DLD1 (cell line): ENCODE results near the gene CDS1.
"Not testable (repeated sequence)": the region's sequence is repeated elsewhere in the genome, so short reads cannot be mapped to it uniquely, and the experiment has no call there.

Experiments used
- in situ Hi-C: cut with HindIII; loops from 2 replicates; pipeline ENCODE4 v1.10.0; 2017; ENCODE audit warnings: low sequenced_read_pairs

CDS1 gene

GRCh38 chr4:84606645-84607044, 23.7 kb downstream of the CDS1 start:
- in situ Hi-C loops: no loop called here

GRCh38 chr4:84611531-84611930, 28.6 kb downstream of the CDS1 start:
- in situ Hi-C loops: no loop called here

GRCh38 chr4:84614891-84615290, 32.0 kb downstream of the CDS1 start:
- in situ Hi-C loops: no loop called here

GRCh38 chr4:84615355-84615754, 32.4 kb downstream of the CDS1 start:
- in situ Hi-C loops: no loop called here

GRCh38 chr4:84622959-84623358, 40.0 kb downstream of the CDS1 start:
- in situ Hi-C loops: no loop called here

- in situ Hi-C loops: no loop called here
Observed at GRCh38 chr4:84623661-84624060, 40.7 kb downstream of the CDS1 start.

- in situ Hi-C loops: no loop called here
Observed at GRCh38 chr4:84626673-84627072, 43.7 kb downstream of the CDS1 start.

GRCh38 chr4:84631573-84631972, 48.6 kb downstream of the CDS1 start:
- in situ Hi-C loops: no loop called here

- in situ Hi-C loops: no loop called here
Observed at GRCh38 chr4:84632092-84632491, 49.2 kb downstream of the CDS1 start.

GRCh38 chr4:84634961-84635360, 52.0 kb downstream of the CDS1 start:
- in situ Hi-C loops: no loop called here

- in situ Hi-C loops: no loop called here
Observed at GRCh38 chr4:84638092-84638491, 55.2 kb downstream of the CDS1 start.

GRCh38 chr4:84639145-84639544, 56.2 kb downstream of the CDS1 start:
- in situ Hi-C loops: no loop called here

- in situ Hi-C loops: no loop called here
Observed at GRCh38 chr4:84644087-84644486, 61.2 kb downstream of the CDS1 start.

GRCh38 chr4:84647312-84647884, 64.5 kb downstream of the CDS1 start:
- in situ Hi-C loops: no loop called here

- in situ Hi-C loops: no loop called here
Observed at GRCh38 chr4:84648178-84648577, 65.3 kb downstream of the CDS1 start.

GRCh38 chr4:84648863-84649647, 66.1 kb downstream of the CDS1 start:
- in situ Hi-C loops: no loop called here

- in situ Hi-C loops: no loop called here
Observed at GRCh38 chr4:84651499-84651898, 68.6 kb downstream of the CDS1 start.

- in situ Hi-C loops: no loop called here
Observed at GRCh38 chr4:84652478-84652877, 69.6 kb downstream of the CDS1 start.

GRCh38 chr4:84660606-84661005, 77.7 kb downstream of the CDS1 start:
- in situ Hi-C loops: no loop called here

GRCh38 chr4:84661191-84661939, 78.4 kb downstream of the CDS1 start:
- in situ Hi-C loops: no loop called here

- in situ Hi-C loops: not testable (repeated sequence)
Observed at GRCh38 chr4:84664767-84665166, 81.8 kb downstream of the CDS1 start.

- in situ Hi-C loops: no loop called here
Observed at GRCh38 chr4:84666439-84666838, 83.5 kb downstream of the CDS1 start.
